ENCODE measurements around the gene INHA. TPM values are rescaled to one million over a fixed set of nuclear protein-coding genes. Genes with fewer than 3 reads are reported as not detected.

The INHA gene
- total RNA-seq, 1 experiment from 2014 or later, result 0.31 TPM

- Histone ChIP-seq H2BK5ac (ENCODE audit: insufficient read length, low read length) (no peak overlapping the region), H4K20me1 (ENCODE audit: control insufficient read depth, insufficient read depth, insufficient read length) (no peaks in the 10 kb centered on the region), H3K56ac (ENCODE audit: insufficient read length, low read depth, low read length) (no peak overlapping the region), H3K9me3 (ENCODE audit: control insufficient read depth, low read depth, low read length) (no peaks in the 10 kb centered on the region), H2BK12ac (ENCODE audit: insufficient read length, low read depth, low read length) (no peak overlapping the region), H4K8ac (replicated peaks; ENCODE audit: insufficient read length, low read depth, low read length) (no peak overlapping the region), H3K23ac (ENCODE audit: insufficient read length, low read depth, low read length) (no peak overlapping the region), H2AK5ac (ENCODE audit: insufficient read length, low read length) (no peak overlapping the region), H4K91ac (ENCODE audit: insufficient read length, low read depth, low read length) (no peak overlapping the region), H3K4me1 (ENCODE audit: insufficient read depth, low read length) (peaks cover 3% of the 10 kb centered on the region; the same call in 1 of the 2 replicates), H3K4ac (ENCODE audit: low read depth, low read length) (no peak overlapping the region), H3K27me3 (ENCODE audit: insufficient read depth, low read length) (no peaks in the 10 kb centered on the region; the same call in 1 of the 2 replicates), H2BK15ac (ENCODE audit: low read depth, low read length) (no peak overlapping the region), H2BK120ac (ENCODE audit: low read depth, low read length, poor library complexity, severe bottlenecking) (no peak overlapping the region), H3K27ac (ENCODE audit: insufficient read length, low read depth, low read length) (no peak overlapping the region), H3K9ac (ENCODE audit: extremely low read depth, insufficient read length, low read length) (no peak overlapping the region), H3K23me2 (ENCODE audit: insufficient read length, low read depth, low read length, poor library complexity, severe bottlenecking) (peaks cover 24% of the 10 kb centered on the region), H2BK20ac (ENCODE audit: low read depth, low read length, poor library complexity, severe bottlenecking) (no peak overlapping the region), H4K5ac (ENCODE audit: insufficient read length, low read depth, low read length) (no peak overlapping the region), H3K79me2 (ENCODE audit: insufficient read depth, low read length) (no peaks in the 10 kb centered on the region), H3K14ac (ENCODE audit: insufficient read depth, low read length) (no peak overlapping the region), H3K4me2 (ENCODE audit: insufficient read depth, insufficient read length, low read length) (no peak overlapping the region), H3K18ac (ENCODE audit: insufficient read length, low read depth, low read length) (no peak overlapping the region), H3K79me1 (ENCODE audit: insufficient read depth, low read depth, low read length, poor library complexity, severe bottlenecking) (no peaks in the 10 kb centered on the region), H2AFZ (ENCODE audit: low read length) (no peak overlapping the region), H3T11ph (ENCODE audit: low read length) (no peak overlapping the region)
- H3K36me3 Mint-ChIP-seq (ENCODE audit: insufficient read depth in 1 of 3, low read depth in 3 of 3), result peaks cover 10 to 25% (median 22%) of the 10 kb centered on the region in 3 experiments; a peak in 6 of 7 replicates
- no CpG with 5 or more reads among the region's 26 CpGs for WGBS (ENCODE audit: extremely low coverage, insufficient read length, low lambda C conversion rate)
- H3K27me3 Mint-ChIP-seq (ENCODE audit: low read depth), result peaks cover 45% of the 10 kb centered on the region
- no peak overlapping the region for H3K4me3 Mint-ChIP-seq
- no peak for DNase-seq
- H3K9me3 Mint-ChIP-seq, result peaks cover 0 to 3% of the 10 kb centered on the region in 2 experiments; a peak in 1 of 5 replicates
- peaks cover 17 to 20% of the 10 kb centered on the region in 2 experiments for H3K4me1 Mint-ChIP-seq
- no peak overlapping the region for H3K27ac Mint-ChIP-seq
- TF ChIP-seq CTCF (conservative IDR thresholded peaks at IDR 0.05), result no peak
Measured at GRCh38 chr2:219547621-219548020, 24.5 kb upstream of the INHA start.
